Measurements from ENCODE around the gene GSTA2.
"Not testable (repeated sequence)": the region's sequence is repeated elsewhere in the genome, so short reads cannot be mapped to it uniquely, and the experiment has no call there.

GSTA2 gene

GRCh38 chr6:52712136-52712535, 51.1 kb downstream of the GSTA2 start:
- ATAC-seq (replicated peaks; ENCODE audit: extremely low read depth, poor library complexity, severe bottlenecking) (no peak), DNase-seq (ENCODE audit: low spot score in 2 of 2) (no peak)
- Mint-ChIP-seq H3K36me3 (ENCODE audit: insufficient read depth) (no peaks in the 10 kb centered on the region), H3K27me3 (peaks cover 30% of the 10 kb centered on the region), H3K27ac (ENCODE audit: low read depth) (no peak overlapping the region), H3K4me3 (no peak overlapping the region), H3K4me1 (no peaks in the 10 kb centered on the region), H3K9me3 (no peaks in the 10 kb centered on the region)

DNA sequence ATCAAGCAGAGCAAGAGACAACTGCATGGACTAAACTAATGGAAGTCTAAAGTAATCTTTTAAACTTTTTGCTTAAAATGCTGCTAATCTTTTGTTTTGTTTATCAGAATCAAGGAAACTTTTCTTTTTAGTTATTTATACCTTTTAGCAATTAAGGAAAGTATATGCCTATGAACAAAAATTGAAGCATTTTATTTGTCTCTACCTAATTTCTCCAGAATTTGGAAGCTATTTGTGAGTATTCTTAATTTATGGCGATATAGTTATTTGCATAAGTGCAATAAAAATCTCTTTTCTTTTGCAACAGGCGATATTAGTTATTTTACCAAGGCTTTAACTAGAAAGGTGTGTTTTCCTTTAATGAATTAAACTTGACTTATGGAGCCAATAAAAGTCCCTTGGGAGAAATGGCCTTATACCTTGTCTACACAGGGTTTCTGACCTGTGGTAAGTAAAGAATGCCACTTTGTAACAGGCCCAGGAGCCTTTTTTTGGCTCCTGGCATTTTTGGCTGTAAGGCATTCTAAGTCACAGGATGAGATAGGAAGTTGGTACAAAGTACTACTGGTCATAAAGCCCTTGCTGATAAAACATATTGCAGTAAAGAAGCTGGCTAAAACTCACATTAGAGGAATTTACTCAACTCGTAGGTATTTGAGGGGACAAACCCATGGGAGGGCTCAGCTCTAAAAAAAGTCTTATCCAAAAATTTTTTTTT, 55.2 kb downstream of the GSTA2 start:
- no peak for ATAC-seq (replicated peaks; ENCODE audit: extremely low read depth, poor library complexity, severe bottlenecking)
- H3K27me3 Mint-ChIP-seq: peaks cover 24% of the 10 kb centered on the region

GRCh38 chr6:52706001-52706400, 57.3 kb downstream of the GSTA2 start:
- DNase-seq (ENCODE audit: low spot score in 2 of 2): no peak
- ATAC-seq (replicated peaks; ENCODE audit: extremely low read depth, poor library complexity, severe bottlenecking): no peak
- Mint-ChIP-seq H3K4me3 (no peak overlapping the region), H3K36me3 (ENCODE audit: insufficient read depth) (no peaks in the 10 kb centered on the region), H3K27me3 (peaks cover 35% of the 10 kb centered on the region), H3K9me3 (no peaks in the 10 kb centered on the region), H3K4me1 (no peaks in the 10 kb centered on the region), H3K27ac (ENCODE audit: low read depth) (no peak overlapping the region)

More for the DNA sequence above, 55.2 kb downstream of the GSTA2 start:
- no peak for DNase-seq (ENCODE audit: low spot score in 2 of 2)
- Mint-ChIP-seq H3K36me3 (ENCODE audit: insufficient read depth) (no peaks in the 10 kb centered on the region), H3K27ac (ENCODE audit: low read depth) (no peak overlapping the region), H3K4me1 (no peaks in the 10 kb centered on the region), H3K4me3 (no peak overlapping the region), H3K9me3 (no peaks in the 10 kb centered on the region)

GRCh38 chr6:52704781-52705502, 58.3 kb downstream of the GSTA2 start:
- H3K27me3 Mint-ChIP-seq: peaks cover 42% of the 10 kb centered on the region
- DNase-seq (ENCODE audit: low spot score in 2 of 2); H3K4me3 Mint-ChIP-seq; H3K4me1 Mint-ChIP-seq; H3K27ac Mint-ChIP-seq (ENCODE audit: low read depth); H3K9me3 Mint-ChIP-seq; ATAC-seq (replicated peaks; ENCODE audit: extremely low read depth, poor library complexity, severe bottlenecking); H3K36me3 Mint-ChIP-seq (ENCODE audit: insufficient read depth): not testable (repeated sequence)

GRCh38 chr6:52704060-52704459, 59.2 kb downstream of the GSTA2 start:
- Mint-ChIP-seq H3K27ac (ENCODE audit: low read depth) (no peak overlapping the region), H3K9me3 (no peaks in the 10 kb centered on the region), H3K36me3 (ENCODE audit: insufficient read depth) (no peaks in the 10 kb centered on the region), H3K4me1 (no peaks in the 10 kb centered on the region), H3K27me3 (peaks cover 45% of the 10 kb centered on the region), H3K4me3 (no peak overlapping the region)
- DNase-seq (ENCODE audit: low spot score in 2 of 2) (no peak), ATAC-seq (replicated peaks; ENCODE audit: extremely low read depth, poor library complexity, severe bottlenecking) (no peak)
